GM19455 (cell line): ENCODE results near the gene SDCCAG8.

Experiments
- ATAC-seq: cut with Tn5 transposase; IDR thresholded peaks from one replicate; pipeline ENCODE4 v1.9.1; 2021; ENCODE audit not compliant: unreplicated experiment

The SDCCAG8 gene

GRCh38 chr1:243415663-243416408, 160.0 kb downstream of the SDCCAG8 start:
- ATAC-seq = no peak

DNA sequence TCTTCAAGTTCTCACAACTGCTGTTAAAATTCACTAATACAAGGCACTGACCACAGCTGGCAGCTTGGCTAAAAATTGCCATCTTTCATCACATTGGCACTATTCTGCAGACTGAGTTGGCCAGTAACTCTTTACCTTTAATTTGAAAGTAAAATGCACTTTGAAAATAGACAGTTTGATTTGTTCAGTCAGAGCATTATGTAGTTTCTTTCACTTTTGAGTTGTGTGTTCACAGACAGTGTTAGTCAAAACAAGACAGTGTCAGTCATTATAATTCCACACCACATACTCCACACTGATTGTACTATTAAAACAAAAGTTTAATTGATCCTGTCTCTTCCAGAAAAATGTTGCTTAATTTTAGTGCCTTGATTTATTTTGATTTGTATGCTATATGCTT, 160.7 kb downstream of the SDCCAG8 start:
- ATAC-seq = no peak

DNA sequence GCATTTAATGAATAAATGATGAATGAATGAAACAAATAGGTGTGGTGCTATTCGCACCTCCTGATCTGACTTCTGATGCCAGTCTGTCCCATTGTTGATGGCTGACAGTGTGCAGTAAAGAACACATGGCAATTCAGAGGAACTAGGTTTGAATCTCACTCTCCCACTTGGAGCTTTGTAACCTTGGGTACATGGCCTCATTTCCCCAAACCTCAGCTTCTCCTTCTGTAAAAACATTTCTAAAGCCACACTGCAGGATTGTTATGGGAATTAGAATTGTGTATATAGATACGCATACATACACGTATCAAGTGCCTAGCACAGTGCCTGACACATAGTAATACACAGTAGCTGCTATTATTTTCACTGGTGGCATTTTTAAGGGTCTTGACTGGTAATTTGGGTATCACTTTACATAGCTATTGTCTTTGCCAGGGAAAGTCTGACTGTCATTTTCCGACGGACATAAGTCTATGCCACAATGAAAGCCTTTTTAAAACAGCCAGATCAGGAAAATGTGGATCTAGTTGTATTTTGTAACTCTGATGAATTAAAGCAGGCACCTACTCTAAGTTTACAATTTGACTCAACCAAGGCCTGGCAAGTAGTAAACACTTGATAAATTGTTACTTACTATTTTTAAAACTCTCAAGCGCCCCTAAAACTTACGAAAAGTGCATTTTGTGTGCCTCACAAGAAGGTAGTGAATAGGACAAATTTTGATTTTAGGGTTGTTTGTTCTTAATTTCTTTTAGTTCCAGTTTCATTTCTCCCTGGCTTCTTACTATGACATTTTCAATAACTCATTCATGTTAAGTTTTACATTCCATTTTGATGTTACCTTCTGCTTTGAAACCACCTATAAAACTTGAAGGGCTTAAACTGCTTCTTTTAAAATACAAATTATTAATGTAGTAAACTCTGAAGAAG, 164.4 kb downstream of the SDCCAG8 start:
- ATAC-seq = no peak

GRCh38 chr1:243420946-243421685, 165.3 kb downstream of the SDCCAG8 start:
- no peak for ATAC-seq

GRCh38 chr1:243421784-243422183, 165.9 kb downstream of the SDCCAG8 start:
- no peak for ATAC-seq

DNA sequence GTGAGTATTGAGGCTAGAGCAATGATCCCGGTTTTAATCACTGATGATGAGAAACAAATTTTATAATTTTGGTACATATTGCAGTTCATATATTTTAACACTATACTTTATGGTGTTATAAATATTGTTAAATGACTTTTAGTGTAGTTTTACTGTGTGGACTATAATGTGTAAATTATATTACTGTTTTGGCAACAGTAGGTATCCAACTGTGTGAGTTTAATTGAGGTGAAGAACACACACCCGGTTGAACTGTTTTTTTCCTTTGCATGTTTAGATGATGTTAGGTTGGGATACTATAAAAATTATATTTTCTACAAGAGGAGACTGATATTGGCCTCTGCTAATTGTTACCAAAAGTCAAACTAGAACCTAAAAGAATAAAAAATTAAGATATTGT, 166.5 kb downstream of the SDCCAG8 start:
- no peak for ATAC-seq

DNA sequence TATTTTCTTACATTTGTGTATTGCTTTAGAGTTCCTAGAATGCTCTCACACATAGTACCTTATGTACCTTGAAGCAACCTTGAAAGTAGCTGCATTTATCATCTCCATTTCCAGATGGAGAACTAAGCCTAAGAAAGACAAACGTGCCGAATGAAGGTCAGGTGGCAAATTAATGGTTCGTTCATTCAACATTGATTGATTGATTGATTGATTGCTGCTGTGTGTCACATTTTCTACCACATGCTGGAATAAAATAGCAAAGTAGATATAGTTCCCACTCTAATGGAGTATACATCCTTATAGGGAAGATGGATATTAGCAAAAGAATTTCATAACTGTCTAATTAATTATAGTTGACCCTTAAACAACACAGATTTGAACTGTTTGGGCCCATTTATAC, 172.2 kb downstream of the SDCCAG8 start:
- ATAC-seq = no peak

DNA sequence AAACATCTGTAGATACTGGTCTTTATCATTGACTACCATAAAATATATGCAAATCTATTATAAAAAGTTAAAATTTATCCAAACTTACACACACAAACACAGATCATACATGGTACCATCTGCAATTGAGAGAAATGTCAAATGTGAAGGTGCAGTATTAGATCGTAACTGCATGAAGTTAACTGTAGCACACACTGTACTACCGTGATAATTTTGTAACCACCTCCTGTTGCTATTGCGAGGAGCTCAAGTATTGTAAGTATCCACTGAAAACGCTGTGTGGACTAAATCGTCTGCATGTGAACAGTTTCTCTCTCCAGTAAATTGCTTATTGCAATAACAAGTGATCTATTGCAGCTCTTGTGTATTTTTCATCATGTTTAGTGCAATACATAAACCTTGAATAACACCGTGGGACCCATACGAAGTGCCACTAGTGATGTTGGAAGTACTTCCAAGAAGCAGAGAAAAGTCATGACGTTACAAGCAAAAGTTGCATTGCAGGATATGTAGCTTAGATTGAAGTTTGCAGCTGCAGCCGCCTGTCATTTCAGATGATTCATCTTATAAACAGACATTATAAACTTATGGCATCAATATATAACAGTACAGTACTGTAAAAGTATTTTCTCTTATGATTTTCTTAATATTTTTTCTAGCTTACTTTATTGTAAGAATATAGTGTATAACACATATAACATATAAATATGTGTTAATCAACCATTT, 172.9 kb downstream of the SDCCAG8 start:
- no peak for ATAC-seq

DNA sequence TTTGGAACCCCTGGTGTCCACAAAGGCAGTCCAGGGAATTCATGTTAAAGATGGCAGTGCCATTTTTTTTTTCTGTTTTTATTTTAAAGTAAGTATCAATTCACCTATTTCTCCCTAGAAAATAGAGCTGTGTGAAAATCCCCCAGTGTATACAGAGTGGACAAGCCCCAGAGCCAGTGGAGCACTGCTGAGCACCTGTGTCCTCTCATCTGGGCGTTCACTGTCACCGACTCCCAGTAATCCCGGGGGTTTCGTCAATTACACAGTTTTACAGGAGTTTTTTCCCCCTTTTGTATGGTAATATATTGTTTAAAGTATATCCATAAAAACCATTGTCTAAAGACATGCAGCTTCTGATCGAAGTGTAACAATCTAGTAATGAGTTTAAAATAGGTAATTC, 175.8 kb downstream of the SDCCAG8 start:
- no peak for ATAC-seq

- no peak for ATAC-seq
Measured at GRCh38 chr1:243432136-243432535, 176.3 kb downstream of the SDCCAG8 start.

DNA sequence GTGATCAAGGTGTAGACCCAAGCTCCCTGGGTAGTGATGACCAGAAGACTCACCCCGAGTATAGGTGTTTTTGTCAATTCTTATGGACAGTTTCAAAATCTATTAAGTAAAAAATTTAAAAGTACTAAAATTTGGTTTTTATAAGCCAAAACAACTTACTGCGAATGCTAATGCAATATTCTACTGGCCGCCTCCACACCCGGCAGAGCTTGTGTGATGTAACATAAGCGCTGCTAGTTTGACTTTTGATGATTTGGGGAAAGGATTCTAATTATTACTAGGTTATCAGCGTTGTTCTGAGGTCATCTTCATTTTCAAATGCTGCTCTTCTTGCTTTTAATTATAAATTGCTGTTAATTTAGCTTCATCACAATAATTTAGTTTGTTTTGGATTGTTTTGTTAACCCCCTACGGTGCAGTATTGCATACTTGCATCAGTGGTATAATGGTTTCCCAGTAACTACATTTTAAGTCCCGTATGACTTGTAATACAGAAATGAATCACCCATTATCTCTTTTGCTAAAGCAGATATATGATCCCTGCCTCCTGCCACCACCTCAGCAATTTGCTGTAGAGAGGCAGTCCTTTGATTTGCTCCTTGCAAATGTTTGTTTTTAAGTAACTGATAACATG, 178.0 kb downstream of the SDCCAG8 start:
- no peak for ATAC-seq

DNA sequence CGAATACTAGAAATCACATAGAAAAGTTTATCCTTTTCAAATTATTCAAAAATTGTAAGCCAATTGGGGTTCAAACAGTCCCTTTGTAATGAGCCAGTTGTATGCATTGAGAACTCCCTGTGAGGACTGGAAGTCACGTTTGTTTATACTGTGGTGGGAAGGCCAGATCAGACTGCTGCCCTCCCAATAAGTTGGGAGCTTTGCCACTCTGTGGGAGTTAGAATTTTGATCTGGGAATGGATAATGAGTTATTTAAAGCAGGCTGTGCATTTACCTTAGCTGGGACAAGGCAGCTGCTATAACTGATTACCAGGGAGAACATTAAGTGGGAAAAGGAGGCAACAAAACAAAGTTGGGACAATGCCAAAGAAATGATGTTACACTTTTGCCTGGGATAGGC, 178.8 kb downstream of the SDCCAG8 start:
- no peak for ATAC-seq

GRCh38 chr1:243435836-243436235, 180.0 kb downstream of the SDCCAG8 start:
- ATAC-seq = no peak

- ATAC-seq = no peak
Measured at GRCh38 chr1:243438146-243438545, 182.3 kb downstream of the SDCCAG8 start.

- ATAC-seq = no peak
Measured at GRCh38 chr1:243438815-243439214, 183.0 kb downstream of the SDCCAG8 start.

DNA sequence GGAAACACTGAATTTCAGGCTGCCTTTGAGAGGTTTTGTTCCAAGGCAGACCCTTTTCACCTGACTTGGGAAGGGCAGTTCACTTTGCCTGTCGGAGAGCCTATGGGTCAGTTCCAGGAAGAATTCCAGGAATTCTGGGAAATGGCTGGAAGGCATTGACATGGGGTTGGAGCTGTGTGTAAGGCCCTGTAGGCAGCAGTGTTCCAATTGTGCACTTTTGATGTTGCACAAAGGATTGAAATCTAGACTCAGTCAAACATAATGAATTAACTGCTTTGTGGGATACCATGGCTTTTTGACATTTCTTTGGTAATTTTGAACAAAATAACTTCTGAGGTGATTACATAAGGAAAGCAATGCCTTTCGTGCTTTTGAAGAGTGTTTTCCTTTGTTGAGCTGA, 184.6 kb downstream of the SDCCAG8 start:
- ATAC-seq = no peak

DNA sequence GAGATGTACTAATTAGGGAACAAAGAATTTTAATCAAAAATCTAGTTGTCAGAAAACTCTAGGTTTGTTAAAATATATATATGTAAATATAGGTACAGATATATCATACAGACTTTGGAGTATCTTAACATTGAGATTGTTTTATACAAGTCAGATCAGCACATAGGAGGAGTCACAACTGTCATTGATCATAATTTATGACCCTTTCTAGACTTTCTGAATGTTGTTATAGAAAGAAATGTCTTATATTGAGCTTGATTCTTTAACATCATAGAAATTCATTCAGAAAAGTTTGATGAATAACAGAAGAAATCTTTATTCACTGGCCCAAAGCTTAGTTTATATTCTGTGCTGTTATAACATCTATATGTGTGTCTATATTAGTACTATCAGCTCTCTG, 185.8 kb downstream of the SDCCAG8 start:
- ATAC-seq = no peak

DNA sequence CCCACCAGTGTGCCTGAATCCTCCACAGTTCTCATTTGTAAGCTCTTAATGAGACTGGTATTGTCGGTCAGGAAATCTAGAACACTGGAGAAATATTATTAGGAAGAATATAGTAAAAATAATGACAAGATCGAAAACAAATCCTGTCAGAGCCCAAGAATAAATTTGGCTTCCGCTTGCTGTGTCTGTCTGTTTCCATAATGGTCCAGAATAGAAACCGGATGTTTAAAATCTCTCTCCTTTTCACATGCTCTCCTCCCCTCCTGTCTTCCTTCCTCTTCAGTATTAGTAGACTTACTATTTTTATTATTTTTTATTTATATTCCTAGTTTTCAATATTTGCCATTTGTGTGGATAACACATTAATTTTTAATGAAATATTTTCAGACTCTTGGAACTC, 187.7 kb downstream of the SDCCAG8 start:
- ATAC-seq = no peak

DNA sequence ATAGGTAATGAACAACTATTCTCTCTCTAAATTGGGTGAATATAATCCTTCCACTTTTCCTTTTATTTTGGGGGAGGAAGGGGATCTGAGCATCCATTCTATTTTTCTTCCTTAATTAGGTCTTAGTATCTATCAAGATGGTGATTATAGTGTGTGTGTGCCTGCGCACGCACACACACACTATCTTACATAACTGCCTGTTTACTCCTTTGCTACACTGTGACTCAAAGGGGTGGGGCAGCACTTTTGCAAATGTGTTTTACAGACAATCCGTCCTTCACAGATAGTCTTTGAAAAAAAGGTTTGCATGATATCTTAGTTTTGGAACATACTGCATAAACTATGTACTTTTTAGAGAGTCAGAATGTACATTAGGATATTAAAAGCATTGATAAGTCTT, 191.5 kb downstream of the SDCCAG8 start:
- no peak for ATAC-seq

- no peak for ATAC-seq
Measured at GRCh38 chr1:243447844-243448243, 192.0 kb downstream of the SDCCAG8 start.
